Activated CD8-positive, alpha-beta memory T cell treated with anti-CD3 and anti-CD28 coated beads, Interleukin-2, amount 10 ng/mL, durations not matched to agents 7 days and 5 days (primary cell): Measurements from ENCODE around the gene KIF26B. TPM values are rescaled to one million over a fixed set of nuclear protein-coding genes. Genes with fewer than 3 reads are reported as not detected.

Experiments
- ATAC-seq: fragments of 150-1000 bp; cut with Tn5 transposase; one replicate; pipeline ENCODE4 v1.10.0; 2021; ENCODE audit warnings: moderate library complexity
- CTCF ChIA-PET: fragments of 350-600 bp; sonication (Branson Sonifier 250); formaldehyde crosslinking; loops from one replicate; lab custom pipeline; 2021; ENCODE audit warnings: antibody characterized with exemption; lab: Charles Lee
- DNase-seq: peaks from one replicate; pipeline ENCODE4 v3.0.0-alpha.2; 2020
- H3K27ac Mint-ChIP-seq: one replicate; pipeline ENCODE4 v1.8.0; 2021; ENCODE audit warnings: mild to moderate bottlenecking, mixed read lengths
- H3K27me3 Mint-ChIP-seq: one replicate; pipeline ENCODE4 v1.8.0; 2021; ENCODE audit warnings: mixed read lengths
- H3K36me3 Mint-ChIP-seq: one replicate; pipeline ENCODE4 v1.8.0; 2021; ENCODE audit warnings: mild to moderate bottlenecking, mixed read lengths
- H3K4me1 Mint-ChIP-seq: one replicate; pipeline ENCODE4 v1.8.0; 2021; ENCODE audit warnings: mixed read lengths
- H3K4me3 Mint-ChIP-seq: one replicate; pipeline ENCODE4 v1.8.0; 2021; ENCODE audit warnings: mild to moderate bottlenecking, moderate library complexity, mixed read lengths
- H3K9me3 Mint-ChIP-seq: one replicate; pipeline ENCODE4 v1.8.0; 2022; ENCODE audit warnings: low read depth, mixed read lengths
- total RNA-seq, 2 experiments: library from RNA; stranded (reverse); gene quantifications; one replicate each; pipeline ENCODE4 v1.2.3, GENCODE V29; 2021

Gene KIF26B
- total RNA-seq, 2 experiments from 2014 or later: 0.28 TPM; not detected in 1

DNA sequence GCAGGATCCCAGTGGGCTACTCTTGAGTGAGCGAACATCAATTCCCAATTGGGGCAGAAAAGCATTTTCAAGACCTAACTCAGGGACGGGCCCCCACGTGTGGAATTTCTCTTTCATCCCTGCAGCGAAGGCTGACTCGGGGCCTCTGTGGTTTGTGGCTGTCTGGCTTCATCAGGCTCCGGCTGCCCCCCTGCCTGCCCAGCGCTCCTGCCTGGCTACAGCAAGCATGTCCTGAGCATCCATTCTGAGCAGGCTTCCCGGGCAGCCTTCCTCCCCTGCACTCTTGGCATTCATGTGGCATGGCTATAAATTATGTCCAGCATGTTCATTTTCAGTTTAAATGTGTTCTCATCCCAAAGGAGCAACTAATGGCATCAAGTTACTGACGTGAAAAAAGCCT is 588.1 kb downstream of the KIF26B start:
- Mint-ChIP-seq H3K9me3 (peaks cover 6% of the 10 kb centered on the region), H3K27ac (no peak overlapping the region), H3K4me3 (no peak overlapping the region), H3K36me3 (peaks cover 7% of the 10 kb centered on the region), H3K27me3 (no peaks in the 10 kb centered on the region), H3K4me1 (no peaks in the 10 kb centered on the region)
- no peak for DNase-seq
- CTCF ChIA-PET: no interaction called here
- no peak for ATAC-seq

GRCh38 chr1:245748240-245748639 is 593.5 kb downstream of the KIF26B start:
- DNase-seq: no peak
- Mint-ChIP-seq H3K27ac (no peak overlapping the region), H3K4me3 (no peak overlapping the region), H3K4me1 (no peaks in the 10 kb centered on the region), H3K27me3 (no peaks in the 10 kb centered on the region), H3K9me3 (peaks cover 4% of the 10 kb centered on the region), H3K36me3 (peaks cover 12% of the 10 kb centered on the region)
- no peak for ATAC-seq
- CTCF ChIA-PET: no interaction called here

DNA sequence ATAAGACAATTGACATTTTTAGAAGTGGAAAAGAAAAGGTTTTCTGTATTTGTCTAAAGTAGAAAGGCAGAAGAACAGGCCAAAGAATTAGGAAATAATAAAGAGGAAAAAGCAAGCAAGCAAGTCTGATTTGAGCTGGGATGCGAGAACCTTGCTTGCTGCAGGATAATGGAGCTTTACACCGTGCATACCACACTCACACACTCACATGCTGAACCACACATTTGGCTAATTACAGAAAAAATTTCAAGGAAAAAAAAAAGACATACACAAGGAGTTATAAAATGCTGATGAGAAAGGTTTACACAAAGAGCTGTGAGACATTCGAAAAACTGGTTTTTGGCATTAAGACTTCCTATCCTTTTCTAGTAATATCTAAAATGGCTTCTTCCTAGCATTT is 593.9 kb downstream of the KIF26B start:
- ATAC-seq (no peak), DNase-seq (no peak)
- Mint-ChIP-seq H3K9me3 (peaks cover 4% of the 10 kb centered on the region), H3K27ac (no peak overlapping the region), H3K4me1 (no peaks in the 10 kb centered on the region), H3K4me3 (no peak overlapping the region), H3K27me3 (no peaks in the 10 kb centered on the region), H3K36me3 (peaks cover 12% of the 10 kb centered on the region)
- CTCF ChIA-PET: no interaction called here

GRCh38 chr1:245749053-245749452 is 594.3 kb downstream of the KIF26B start:
- H3K27me3 Mint-ChIP-seq: no peaks in the 10 kb centered on the region
- CTCF ChIA-PET: no interaction called here
- H3K4me1 Mint-ChIP-seq: no peaks in the 10 kb centered on the region
- no peak for DNase-seq
- H3K9me3 Mint-ChIP-seq: peaks cover 4% of the 10 kb centered on the region
- no peak for ATAC-seq
- no peak overlapping the region for H3K4me3 Mint-ChIP-seq
- H3K27ac Mint-ChIP-seq: no peak overlapping the region
- peaks cover 12% of the 10 kb centered on the region for H3K36me3 Mint-ChIP-seq

- CTCF ChIA-PET: no interaction called here
- Mint-ChIP-seq H3K9me3 (peaks cover 2% of the 10 kb centered on the region), H3K27me3 (no peaks in the 10 kb centered on the region), H3K27ac (no peak overlapping the region), H3K4me1 (no peaks in the 10 kb centered on the region), H3K36me3 (peaks cover 12% of the 10 kb centered on the region), H3K4me3 (no peak overlapping the region)
- DNase-seq (no peak), ATAC-seq (no peak)
These were observed 595.5 kb downstream of the KIF26B start for GRCh38 chr1:245750261-245750660.

GRCh38 chr1:245751116-245751515 is 596.3 kb downstream of the KIF26B start:
- Mint-ChIP-seq H3K4me1 (no peaks in the 10 kb centered on the region), H3K27ac (no peak overlapping the region), H3K9me3 (peaks cover 2% of the 10 kb centered on the region), H3K36me3 (peaks cover 10% of the 10 kb centered on the region), H3K27me3 (no peaks in the 10 kb centered on the region), H3K4me3 (no peak overlapping the region)
- CTCF ChIA-PET: no interaction called here
- ATAC-seq (no peak), DNase-seq (no peak)

GRCh38 chr1:245751726-245752470 is 597.1 kb downstream of the KIF26B start:
- H3K4me1 Mint-ChIP-seq: no peaks in the 10 kb centered on the region
- ATAC-seq (no peak), DNase-seq (no peak)
- no peaks in the 10 kb centered on the region for H3K9me3 Mint-ChIP-seq
- H3K27ac Mint-ChIP-seq: no peak overlapping the region
- CTCF ChIA-PET: no interaction called here
- H3K36me3 Mint-ChIP-seq: peaks cover 10% of the 10 kb centered on the region
- H3K4me3 Mint-ChIP-seq: no peak overlapping the region
- no peaks in the 10 kb centered on the region for H3K27me3 Mint-ChIP-seq

GRCh38 chr1:245752561-245752960 is 597.8 kb downstream of the KIF26B start:
- ATAC-seq: no peak
- DNase-seq: no peak
- peaks cover 5% of the 10 kb centered on the region for H3K36me3 Mint-ChIP-seq
- H3K4me3 Mint-ChIP-seq: no peak overlapping the region
- no peaks in the 10 kb centered on the region for H3K27me3 Mint-ChIP-seq
- no peaks in the 10 kb centered on the region for H3K9me3 Mint-ChIP-seq
- CTCF ChIA-PET: no interaction called here
- no peak overlapping the region for H3K27ac Mint-ChIP-seq
- no peaks in the 10 kb centered on the region for H3K4me1 Mint-ChIP-seq

- ATAC-seq (no peak), DNase-seq (no peak)
- Mint-ChIP-seq H3K4me1 (no peaks in the 10 kb centered on the region), H3K9me3 (no peaks in the 10 kb centered on the region), H3K36me3 (no peaks in the 10 kb centered on the region), H3K27ac (no peak overlapping the region), H3K27me3 (no peaks in the 10 kb centered on the region), H3K4me3 (no peak overlapping the region)
- CTCF ChIA-PET: interaction anchor here (0.6 kb wide), 1 partner anchor 1115 kb away, joined by 3 read pairs; no protein-coding TSS in a partner anchor
These were observed 599.0 kb downstream of the KIF26B start for GRCh38 chr1:245753807-245754206.

GRCh38 chr1:245754463-245754961 is 599.7 kb downstream of the KIF26B start:
- Mint-ChIP-seq H3K9me3 (no peaks in the 10 kb centered on the region), H3K4me3 (no peak overlapping the region), H3K27me3 (no peaks in the 10 kb centered on the region), H3K36me3 (no peaks in the 10 kb centered on the region), H3K4me1 (no peaks in the 10 kb centered on the region), H3K27ac (no peak overlapping the region)
- ATAC-seq (no peak), DNase-seq (no peak)
- CTCF ChIA-PET: no interaction called here
